CD1c-positive myeloid dendritic cell (primary cell): Measurements from ENCODE around the gene SSNA1.

Source experiments
- DNase-seq: peaks from one replicate; pipeline ENCODE4 v3.0.0-alpha.2; 2016; ENCODE audit errors: extremely low spot score

SSNA1 gene

DNA sequence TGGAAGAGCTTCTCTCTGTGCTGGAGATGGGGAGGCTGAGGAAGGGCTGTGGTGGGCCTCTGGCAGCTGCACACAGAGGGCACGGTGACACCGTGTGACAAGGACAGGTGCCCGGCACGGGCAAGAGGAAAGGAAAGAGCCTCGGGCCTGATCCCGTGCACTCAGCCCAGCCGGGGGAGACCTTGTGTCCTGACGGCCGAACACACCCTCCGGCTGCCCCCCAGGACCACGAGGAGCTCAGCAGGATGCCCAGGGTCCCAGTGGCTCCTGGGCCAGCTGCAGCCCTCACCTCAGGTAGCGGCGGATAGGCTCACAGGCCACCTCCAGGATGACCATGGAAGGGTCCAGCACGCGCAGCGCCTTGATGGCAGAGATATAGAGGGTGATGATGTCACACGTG is 5.6 kb upstream of the SSNA1 start:
- no peak for DNase-seq

DNA sequence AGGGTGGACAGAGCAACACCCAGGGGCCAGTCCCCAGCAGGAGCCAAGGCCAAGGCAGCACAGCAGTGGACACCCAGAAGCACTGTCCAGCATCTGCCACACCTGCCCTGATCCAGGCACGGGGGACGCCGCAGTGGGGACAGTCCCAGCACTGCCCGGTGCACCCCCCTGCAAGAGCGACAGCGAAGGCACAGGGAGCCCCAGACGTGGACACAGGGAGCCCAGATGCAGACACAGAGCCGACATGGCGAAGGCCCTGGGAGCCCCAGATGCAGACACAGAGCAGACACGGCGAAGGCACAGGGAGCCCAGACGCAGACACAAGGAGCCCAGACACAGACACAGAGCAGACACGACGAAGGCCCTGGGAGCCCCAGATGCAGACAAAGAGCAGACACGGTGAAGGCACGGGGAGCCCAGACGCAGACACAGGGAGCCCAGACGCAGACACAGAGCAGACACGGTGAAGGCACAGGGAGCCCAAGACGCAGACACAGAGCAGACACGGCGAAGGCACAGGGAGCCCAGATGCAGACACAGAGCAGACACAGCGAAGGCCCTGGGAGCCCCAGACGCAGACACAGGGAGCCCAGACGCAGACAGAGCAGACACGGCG is 4.4 kb upstream of the SSNA1 start:
- DNase-seq = no peak

DNA sequence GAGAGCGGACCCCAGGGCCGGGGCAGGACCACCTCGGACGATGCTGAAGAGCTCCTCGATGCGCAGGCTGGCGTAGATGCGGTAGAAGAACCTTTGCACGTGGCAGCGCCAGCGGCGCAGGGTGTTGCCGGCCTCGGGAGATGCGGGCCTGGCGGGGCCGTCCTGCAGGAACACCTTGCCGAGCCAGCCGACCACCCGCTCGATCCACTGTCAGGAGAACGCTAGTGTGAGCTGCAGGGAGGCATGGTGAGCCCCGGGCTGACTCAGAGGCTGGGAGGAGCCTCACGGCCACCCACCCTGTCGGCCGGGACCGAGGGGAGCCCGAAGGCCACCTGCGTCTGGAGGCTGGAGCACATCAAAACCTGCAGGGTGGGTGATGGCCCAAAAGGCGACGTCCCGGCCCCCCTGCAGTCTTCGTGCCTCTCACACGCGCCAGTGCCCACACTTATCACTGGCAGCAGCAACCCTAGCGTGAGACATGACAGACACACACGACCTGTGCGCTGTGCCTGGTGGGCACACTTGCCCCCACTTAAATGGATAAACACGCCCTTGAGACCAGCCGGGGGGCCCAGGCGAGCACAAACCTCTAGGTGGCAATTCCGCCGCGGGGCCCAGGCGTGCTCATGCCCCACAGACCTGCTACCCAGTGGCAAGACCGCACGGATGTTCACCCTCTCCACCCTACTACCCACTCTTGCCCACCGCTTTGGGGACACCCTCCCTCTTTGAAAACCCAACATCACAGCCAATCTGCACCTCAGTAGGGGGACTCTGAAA is 3.4 kb upstream of the SSNA1 start:
- DNase-seq = no peak

DNA sequence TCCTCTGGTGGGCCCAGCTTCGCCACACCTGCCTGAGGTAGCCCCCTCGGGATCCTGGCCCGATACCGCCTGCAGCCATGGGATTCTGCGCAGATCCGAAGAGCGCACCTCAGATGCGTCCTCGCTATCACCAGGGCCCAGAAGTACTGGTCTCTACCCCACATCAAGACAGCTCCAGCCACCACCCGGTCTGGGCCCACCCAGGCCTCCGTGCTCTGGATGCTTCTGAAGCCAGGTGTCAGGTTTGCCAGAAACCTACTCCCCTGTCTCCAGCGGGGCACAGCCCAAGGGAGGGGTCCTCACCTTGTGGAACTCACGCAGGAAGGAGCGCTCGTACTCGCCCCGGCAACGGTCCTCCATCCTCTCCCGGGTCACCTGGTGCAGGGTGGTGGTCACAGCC is 2.6 kb upstream of the SSNA1 start:
- no peak for DNase-seq

DNA sequence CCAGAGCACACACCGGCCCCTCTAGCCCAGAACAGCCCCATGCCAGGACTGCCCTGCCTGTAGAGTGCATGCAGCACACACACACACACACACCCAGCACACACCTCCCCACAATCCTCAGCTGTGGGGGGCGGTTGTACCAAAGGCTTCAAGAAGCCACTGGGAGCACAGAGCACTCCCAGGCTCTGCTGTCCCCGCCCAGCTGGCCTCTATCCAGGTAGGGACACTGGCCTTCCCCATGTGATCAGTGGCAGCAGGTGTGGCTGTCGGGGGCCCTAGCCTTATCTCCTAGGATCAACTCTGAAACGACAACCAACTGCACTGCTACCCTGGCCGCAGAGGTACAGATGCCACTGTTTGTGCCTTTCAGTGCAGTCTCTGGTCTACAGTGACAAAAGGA is 2.1 kb upstream of the SSNA1 start:
- no peak for DNase-seq

DNA sequence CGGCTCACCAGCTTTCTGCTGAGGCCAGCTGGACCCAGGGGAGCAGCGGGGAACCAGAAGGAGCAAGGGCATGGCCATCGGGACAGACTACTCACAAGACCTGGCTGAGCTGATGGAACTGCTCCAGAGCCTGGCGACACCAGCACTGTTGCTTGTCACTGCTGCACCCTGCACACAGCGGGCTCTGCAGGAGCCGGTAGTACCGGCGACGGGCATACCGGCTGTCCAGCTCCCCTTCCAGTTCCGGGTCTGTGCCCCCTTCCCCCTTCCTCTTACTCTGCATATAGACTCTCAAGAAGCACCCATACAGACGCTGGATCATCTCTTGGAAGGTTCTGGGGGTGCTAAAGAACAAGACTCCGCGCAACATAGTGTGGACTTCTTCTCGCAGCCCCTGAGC is 1.1 kb upstream of the SSNA1 start:
- no peak for DNase-seq

DNA sequence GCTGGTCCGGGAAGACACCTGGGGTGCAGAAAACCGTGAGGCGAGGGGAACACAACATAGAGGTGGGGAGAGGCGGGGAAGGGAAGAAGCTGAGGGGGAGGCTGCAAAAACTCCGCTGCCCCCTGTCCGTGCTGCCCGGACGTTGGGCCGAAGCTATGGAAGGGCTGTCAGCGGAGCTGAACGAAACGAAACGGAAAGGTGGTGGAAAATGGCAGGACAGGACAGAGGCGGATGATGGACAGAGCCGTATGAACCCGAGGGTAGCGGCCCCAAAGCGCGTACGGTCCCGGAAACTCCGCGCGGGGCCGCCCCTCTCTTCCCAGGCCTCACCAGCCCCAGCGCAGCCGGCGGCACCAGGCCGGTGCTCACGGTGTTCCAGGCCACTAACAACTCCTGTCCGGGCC is 388 bp upstream of the SSNA1 start:
- no peak for DNase-seq

DNA sequence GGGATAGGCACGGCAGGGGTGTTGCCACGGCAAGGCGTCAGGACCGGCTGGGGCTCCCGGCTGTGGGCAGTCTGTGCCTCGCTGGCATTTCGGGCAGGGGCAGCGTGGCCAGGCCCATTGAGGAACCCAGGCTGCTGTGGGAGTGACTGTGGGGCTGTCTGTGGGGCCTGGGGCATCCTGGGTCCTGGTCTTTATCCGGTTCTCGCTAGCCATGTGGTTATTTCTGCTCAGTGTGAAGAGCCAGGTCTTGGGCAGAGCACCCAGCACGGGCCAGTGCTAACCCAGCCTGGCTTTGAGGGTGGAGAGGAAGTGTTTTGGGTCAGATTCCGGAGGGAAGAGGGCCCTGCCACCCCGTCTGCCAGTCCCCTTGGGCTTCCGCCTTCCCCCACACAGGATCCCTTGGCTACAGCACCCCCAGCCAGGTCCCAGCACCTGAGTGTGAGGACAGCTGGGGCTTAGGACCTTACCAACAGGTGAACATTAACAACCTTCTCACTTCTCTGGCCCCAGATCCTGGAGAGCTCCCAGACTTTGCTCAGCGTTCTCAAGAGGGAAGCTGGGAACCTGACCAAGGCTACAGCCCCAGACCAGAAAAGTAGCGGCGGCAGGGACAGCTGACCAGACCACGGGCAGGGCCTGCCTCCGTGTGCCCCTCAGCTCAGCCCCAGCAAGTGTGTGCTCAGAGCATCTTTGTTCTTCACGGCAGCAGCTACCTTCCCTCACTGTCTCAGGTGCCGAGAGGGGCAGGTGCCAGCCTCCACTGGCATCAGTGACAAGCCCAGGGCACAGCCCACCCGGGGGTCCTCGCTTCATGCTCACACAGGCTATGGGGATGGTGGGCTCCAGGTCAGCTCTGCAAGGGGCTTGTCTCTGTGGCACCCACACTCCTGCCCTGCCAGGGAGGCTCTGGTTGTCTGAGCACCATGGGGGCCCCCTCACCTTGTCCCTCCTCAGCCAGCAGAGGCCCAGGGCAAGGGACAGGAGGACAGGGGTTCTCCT is 1.1 kb downstream of the SSNA1 start:
- DNase-seq = no peak

DNA sequence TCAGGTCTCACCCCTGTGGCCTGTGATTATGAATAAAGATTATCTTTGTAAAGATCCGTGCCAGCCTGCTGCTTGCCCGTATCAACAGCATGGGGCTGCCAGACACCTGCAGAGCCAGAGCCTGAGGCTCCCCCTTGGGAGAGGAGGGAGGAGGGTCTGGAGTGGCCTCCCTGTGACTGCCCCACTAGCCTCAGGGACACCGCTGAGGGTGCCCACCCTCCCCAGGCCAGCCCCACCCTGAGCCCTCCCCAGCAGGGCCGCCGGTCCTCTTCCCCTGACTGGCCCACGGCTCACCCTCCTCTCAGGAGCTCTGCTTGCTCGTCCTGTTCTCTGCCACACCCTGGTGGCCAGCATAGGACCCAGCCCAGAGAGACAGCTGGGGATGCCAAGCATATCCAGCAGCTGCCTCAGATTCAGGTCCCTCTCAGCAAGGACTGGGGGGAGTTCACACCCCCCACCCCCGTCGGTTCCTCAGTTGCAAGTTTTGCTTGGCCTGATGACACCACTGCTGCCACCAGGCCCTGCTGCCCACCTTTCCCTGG is 1.9 kb downstream of the SSNA1 start:
- DNase-seq = no peak

DNA sequence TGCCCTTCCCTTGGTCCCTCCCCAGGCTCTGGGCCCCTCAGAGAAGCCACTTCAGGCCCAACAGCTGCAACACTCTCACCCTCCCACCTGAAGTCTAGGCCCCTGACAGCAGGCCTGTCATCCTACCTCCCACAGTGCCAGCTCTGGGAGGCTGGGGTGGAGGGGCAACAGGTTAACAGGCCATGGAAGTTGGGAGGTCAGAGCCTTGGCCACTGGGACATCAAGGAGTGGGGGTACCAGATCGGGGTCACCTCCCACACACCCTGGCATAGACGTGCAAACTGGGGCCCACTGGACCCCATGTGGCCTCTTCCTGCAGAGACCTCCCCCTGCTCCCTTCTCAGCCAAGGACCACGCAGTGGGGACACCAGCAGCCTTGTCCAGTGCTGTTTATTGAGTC is 2.8 kb downstream of the SSNA1 start:
- DNase-seq = no peak

DNA sequence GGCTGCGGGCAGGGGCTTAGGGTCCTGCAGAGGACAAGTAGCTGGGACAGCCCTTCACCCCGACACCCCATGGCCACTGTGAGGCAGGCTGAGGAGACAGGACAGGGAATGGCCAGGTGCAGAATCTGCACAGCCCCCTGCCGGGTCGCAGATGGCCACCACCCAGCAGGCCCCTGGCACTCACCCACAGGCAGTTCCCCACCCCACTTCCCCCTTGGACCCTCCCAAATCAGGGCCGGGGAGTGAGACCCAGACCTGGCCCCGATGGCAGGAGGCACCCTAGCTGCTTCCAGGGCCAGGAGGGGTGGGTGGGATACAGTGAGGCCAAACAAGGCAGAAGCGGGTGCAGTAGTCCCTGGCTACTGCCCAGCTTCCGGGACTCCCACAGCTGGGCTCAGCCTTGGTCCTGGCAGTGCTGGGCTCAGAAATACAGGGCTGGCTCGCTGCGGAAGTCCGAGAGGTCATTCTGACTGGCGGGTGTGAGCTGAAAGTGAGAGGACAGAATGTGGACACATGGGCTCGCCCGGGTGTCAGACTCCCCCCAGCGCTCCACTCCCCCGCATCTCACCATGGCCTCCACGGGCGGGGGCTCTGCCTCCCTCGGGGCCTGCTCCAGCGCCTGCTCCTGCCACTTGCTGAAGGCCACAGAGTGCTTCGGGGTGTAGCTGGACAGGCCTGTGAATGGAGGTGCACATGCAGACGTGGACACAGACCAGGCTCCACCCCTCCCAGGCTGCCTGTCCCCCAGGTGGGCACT is 3.4 kb downstream of the SSNA1 start:
- DNase-seq = no peak

DNA sequence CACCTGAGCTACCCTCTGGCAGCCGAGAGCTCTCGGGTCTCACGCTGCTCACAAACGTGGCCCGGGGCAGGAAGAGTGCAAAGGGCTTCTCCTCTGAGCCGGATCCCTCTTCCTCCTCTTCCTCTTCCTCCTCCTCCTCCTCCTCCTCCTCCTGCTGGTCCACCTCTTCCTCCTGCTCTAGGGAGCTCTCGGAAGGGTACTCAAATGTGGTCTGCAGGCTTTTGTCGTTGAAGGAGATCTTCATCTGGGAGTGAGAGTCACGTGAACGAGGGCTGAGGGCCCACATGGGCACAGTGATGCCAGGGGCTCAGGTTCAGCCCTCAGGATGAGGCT is 3.9 kb downstream of the SSNA1 start:
- DNase-seq = no peak

DNA sequence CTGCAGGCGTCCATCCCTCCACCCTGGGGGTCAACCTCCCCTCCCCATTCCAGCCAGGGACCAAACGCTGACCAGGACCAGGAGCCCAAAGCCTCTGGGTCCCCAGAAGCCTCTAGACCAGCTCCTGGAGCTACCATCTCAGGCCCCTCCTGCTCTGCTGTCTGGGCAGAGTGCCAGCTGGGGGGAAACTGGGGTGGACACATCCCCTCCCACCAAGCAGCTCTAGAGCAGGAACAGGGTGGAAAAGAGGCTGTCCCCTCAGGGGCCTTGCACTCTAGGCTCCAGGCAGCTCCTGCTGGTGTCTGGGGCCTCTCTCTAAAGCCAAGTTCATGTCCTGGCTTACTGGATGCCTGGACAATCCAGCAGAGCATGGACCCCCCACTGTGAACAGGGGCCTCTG is 4.4 kb downstream of the SSNA1 start:
- no peak for DNase-seq

DNA sequence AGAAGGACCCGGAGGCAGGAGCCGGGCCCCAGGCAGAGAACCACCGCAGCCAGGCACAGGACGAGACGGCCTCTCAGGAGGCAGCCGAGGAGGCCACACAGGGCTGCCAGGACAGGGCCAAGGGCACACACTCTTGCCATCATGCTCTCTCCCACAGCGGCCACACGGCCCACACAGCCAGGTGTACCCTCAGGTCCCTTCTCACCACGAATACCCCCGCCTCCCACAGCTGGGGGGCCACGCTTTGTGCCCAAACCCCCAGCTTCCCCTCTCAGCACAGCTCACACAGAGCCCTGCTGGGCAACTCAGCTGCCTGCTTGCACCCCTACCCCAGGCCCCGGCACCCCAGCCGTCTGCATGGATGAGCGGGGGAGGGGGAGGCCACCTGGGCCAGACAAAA is 5.3 kb downstream of the SSNA1 start:
- DNase-seq = no peak

DNA sequence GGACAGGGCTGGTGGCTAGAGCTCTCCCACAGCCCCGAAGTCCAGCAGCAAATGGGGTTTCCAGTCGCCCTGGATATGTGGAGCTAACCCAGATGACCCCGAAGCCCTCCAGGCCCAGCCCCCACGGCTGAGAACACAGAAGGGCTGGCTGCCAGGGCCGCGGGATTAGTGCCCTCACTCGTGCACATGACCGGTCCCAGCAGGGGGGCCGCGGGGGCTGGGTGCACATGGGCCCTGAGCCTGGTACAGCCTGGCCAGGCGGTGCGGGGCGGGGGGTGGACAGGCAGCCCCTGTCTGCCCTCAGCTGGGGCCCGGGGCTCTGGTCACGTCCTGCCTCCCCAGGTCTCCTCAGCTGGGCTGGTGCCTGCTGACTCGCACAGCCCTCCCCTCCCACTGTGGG is 5.9 kb downstream of the SSNA1 start:
- no peak for DNase-seq

DNA sequence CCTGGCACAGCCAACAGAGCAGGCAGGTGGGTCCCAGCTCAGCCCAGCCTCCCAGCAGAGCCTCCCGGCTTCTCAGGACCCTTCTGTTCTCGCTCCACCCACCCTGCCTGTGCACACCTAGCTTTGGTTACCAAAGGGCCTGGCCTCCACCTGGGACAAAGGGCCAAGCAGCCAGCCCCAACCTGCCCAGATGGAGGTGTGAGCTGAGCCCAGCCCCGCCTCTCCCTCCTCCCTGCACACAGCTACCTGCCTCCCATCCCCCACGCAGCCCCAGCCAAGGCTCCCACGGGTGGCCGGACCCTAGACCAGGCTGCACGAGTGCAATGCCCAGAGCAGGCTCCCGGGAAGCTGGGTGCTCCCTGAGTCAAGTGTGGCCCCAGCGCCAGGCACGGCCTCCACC is 6.4 kb downstream of the SSNA1 start:
- DNase-seq = no peak

DNA sequence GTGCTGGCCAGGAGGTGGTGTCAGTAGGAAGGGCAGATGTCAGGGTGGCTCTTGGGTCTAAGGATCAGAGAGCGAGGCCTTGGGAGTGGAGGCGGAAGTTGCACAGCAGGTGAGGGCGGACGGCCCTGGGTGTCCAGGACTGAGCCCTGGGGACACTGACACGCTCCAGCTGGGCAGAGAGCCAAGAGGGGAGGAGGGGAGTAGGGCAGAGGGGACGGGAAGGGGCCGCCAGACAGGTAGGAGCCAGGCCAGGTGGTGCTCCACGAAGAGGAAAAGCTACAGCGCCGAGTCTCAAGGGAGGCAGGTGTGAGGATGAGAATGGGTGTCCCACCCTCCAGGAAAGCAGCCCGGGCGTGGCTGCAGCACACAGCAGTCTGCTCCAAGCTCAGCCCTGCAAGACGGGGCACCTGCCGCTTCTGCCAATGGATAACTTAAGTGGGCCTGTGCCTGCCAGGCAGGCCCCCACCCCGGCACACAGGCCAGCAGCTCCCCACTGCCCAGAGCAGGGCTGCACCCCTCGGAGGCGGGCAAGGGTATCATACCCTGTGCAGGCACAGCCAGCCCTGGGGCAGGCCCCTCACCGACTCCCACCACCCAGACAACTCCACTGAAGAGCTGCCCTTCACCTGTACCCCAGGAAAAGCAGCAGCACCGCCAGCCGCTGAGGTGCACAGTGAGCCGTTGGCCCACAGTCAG is 7.2 kb downstream of the SSNA1 start:
- DNase-seq = no peak

DNA sequence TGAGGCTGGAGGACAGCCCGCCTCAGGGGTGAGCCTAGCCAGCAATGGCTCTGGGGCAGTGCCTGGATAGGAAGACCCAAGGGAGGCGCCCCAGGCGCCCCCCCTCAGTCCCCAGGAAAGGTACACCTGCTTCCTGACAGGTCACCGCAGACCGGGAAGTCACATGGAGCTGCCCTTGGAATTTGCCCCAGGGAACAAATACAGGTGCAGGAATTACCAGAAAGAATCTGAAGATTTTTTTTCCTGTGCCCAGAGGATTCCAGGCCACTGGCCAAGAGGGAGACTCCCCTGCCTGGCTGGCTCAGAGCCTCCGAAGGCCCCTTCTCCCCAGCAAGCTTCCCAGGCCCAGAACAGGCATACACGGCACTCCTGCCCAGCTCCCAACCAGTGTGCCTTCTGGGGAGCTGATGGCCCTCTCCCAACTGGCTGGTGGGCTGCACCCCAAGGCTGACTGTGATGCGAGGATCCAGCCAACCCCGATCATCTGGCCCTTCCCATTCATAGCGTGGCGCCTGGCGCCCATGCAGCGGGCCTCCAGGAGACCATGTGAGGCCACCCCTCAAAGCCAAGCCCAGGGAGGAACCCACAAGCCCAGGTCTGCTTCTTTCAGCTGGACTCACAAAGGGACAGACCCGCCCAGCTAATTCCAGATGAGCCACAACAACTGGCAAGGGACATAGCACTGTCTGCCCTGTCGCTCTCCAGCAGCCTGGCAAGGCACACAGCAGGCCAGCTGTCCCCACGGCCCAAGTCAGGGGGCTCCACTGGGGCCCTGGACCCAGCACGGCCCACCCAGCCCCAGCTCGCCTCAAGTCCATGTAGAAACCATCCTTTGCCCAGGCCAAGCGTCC is 9.8 kb downstream of the SSNA1 start:
- no peak for DNase-seq

DNA sequence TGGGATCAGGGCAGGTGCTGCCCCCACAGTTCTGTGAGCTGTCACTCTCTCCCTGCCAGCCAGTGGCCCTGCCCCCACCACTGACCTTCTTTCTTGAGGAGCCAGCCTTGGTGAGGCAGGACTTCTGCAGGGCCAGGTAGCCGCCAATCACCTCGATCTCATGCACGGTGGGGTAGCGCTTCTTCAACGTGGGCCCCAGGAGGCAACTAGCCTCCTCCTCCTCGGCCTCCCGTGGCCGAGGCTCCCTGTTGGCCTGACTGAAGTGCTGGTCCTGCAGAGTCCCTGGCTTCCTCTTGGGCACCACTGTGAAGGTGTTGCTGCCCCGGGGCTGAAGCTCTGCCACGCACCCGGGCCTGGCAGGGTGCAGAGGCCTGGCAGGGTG is 10.4 kb downstream of the SSNA1 start:
- DNase-seq = no peak

DNA sequence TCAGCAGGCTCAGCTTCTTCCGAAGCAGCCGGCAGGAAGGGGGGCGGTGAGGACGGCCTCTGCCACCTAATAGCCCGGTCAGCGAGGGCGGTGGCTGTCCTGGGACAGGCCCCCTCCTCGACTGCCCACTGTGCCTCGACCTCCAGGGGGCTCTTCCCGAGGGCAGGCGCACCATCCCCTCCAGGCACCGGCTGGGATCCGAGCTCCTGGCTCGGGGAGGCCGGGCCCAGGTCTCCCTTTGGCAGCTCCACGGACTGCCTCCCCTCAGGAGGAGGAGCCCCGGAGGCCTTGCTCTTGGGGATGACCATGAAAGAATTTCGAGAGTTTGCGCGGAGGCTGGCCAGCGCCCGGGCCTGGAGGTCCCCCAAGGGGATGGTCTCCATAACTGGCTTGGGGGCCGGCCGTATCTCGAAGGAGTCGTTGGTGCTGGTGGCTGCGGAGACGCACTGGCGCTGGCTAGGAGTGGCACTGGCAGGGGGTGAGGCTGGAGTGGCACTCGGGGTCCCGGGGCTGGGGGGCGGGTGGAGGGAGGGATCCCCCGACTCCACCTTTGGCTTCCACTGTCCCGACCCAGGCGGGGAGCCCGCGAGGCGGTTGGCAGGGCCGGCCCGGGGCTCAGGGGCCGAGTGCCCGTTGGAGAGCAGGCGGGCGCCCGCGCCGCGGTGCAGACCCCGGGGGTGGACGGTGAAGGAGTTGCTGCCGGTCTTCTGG is 11.1 kb downstream of the SSNA1 start:
- DNase-seq = no peak
